ENCODE results near the gene SMARCC1. TPM values are rescaled to one million over a fixed set of nuclear protein-coding genes. Genes with fewer than 3 reads are reported as not detected.

SMARCC1 gene
- total and polyA plus RNA-seq, 2 of the 4 experiments (the other 2 are of a cell fraction) = 18.6 to 39.6 TPM

- TF ChIP-seq USF2 (IDR thresholded peaks at IDR 0.05; ENCODE audit: low read depth, low read length) = peak; percentile 54; the same call in 1 of the 2 replicates
Measured at GRCh38 chr3:47802734-47803479, 21.2 kb upstream of the SMARCC1 start, which contains the start of gene DHX30 (continued).

- H3K14ac ChIP-seq (replicated peaks; ENCODE audit: low read depth, low read length) = no peak overlapping the region
- intact Hi-C loops (cut with micrococcal nuclease) = no loop called here
- no peak overlapping the region for H3K4me2 ChIP-seq (ENCODE audit: low read depth, low read length)
- H3K27me3 ChIP-seq (ENCODE audit: control insufficient read depth, insufficient read depth, low read length) = no peaks in the 10 kb centered on the region
- H4K5ac ChIP-seq (ENCODE audit: low read depth, low read length) = no peak overlapping the region
- BruUV-seq (replicated peaks) = no TSS peak
- peaks cover 4% of the 10 kb centered on the region for H3K9me1 ChIP-seq (ENCODE audit: insufficient read depth, low read length)
- DNase-seq (no peak), ATAC-seq (ENCODE audit: low read depth) (no peak)
- ChIA-PET POLR2A (ENCODE audit: unreplicated experiment) (no interaction called here), CTCF (no interaction called here)
- H3K18ac ChIP-seq (ENCODE audit: low read depth, low read length) = no peak overlapping the region
- no peak overlapping the region for H2BK20ac ChIP-seq (ENCODE audit: low read depth, low read length)
- peaks cover 14 to 24% of the 10 kb centered on the region in 2 experiments for H3K79me1 ChIP-seq (ENCODE audit: low read depth in 1 of 2, low read length in 2 of 2)
- TF ChIP-seq CTCF (conservative IDR thresholded peaks at IDR 0.05; ENCODE audit: low read depth, low read length) = 0 out of 2 replicates have a peak, but pooled peaks have one; percentile 12
- no peak for TF ChIP-seq NFE2L2 (IDR thresholded peaks at IDR 0.05; ENCODE audit: low read depth, low read length)
- TF ChIP-seq USF2 (IDR thresholded peaks at IDR 0.05; ENCODE audit: low read depth, low read length) = no peak
- TF ChIP-seq MAFK (IDR thresholded peaks at IDR 0.05; ENCODE audit: low read depth, low read length) = no peak
- no peak overlapping the region for H3K4ac ChIP-seq (ENCODE audit: low read depth, low read length)
- no peak overlapping the region for H2AFZ ChIP-seq (replicated peaks; ENCODE audit: low read length, poor library complexity)
- no peak overlapping the region for H2BK5ac ChIP-seq (ENCODE audit: low read depth, low read length, poor library complexity, severe bottlenecking)
- H3K23ac ChIP-seq (ENCODE audit: low read depth, low read length) = no peak overlapping the region
- H2BK15ac ChIP-seq (ENCODE audit: low read depth, low read length) = no peak overlapping the region
- H2AK5ac ChIP-seq (ENCODE audit: low read depth, low read length) = no peak overlapping the region
- H3K36me3 ChIP-seq (ENCODE audit: control insufficient read depth, insufficient read depth, low read length) = no peaks in the 10 kb centered on the region
- dilution Hi-C loops (cut with HindIII; ENCODE audit: low sequenced_read_pairs, unreplicated experiment) = no loop called here
- in situ Hi-C loops (cut with MboI; ENCODE audit: low sequenced_read_pairs) = no loop called here
- H4K8ac ChIP-seq (ENCODE audit: low read depth in 2 of 2, low read length in 2 of 2) = no peak overlapping the region
- no peak overlapping the region for H3K27ac ChIP-seq (ENCODE audit: insufficient read depth, low read length)
- no peak overlapping the region for H2AK9ac ChIP-seq (replicated peaks; ENCODE audit: low read depth, low read length, poor library complexity)
- H3K56ac ChIP-seq (ENCODE audit: extremely low read depth, insufficient read depth, low read length) = no peak overlapping the region
- WGBS, 2 experiments (ENCODE audit: extremely low coverage in 2 of 2, insufficient read length in 1 of 2) = no CpG with 5 or more reads among the region's 4 CpGs
- H3K4me3 ChIP-seq (ENCODE audit: insufficient read depth, low read depth, low read length) = no peak overlapping the region
- H4K91ac ChIP-seq (ENCODE audit: insufficient read depth, low read depth, low read length) = no peak overlapping the region
- no peak overlapping the region for H2BK120ac ChIP-seq (ENCODE audit: low read depth, low read length)
- no peaks in the 10 kb centered on the region; the same call in 1 of the 2 replicates for H4K20me1 ChIP-seq (ENCODE audit: insufficient read depth, low read length)
- no peak overlapping the region for H3K9ac ChIP-seq (ENCODE audit: low read depth, low read length)
- no peaks in the 10 kb centered on the region; the same call in 1 of the 2 replicates for H3K4me1 ChIP-seq (ENCODE audit: control insufficient read depth, insufficient read depth, low read length)
- no peaks in the 10 kb centered on the region for H3K9me3 ChIP-seq (ENCODE audit: control insufficient read depth, insufficient read depth, low read length)
Measured at GRCh38 chr3:47799733-47800132, 18.0 kb upstream of the SMARCC1 start.
